ENCODE results near the gene RANBP9. TPM values are rescaled to one million over a fixed set of nuclear protein-coding genes. Genes with fewer than 3 reads are reported as not detected.

The RANBP9 gene
- total RNA-seq, 2 donors from 2014 or later: 32.5 to 33.9 TPM

DNA sequence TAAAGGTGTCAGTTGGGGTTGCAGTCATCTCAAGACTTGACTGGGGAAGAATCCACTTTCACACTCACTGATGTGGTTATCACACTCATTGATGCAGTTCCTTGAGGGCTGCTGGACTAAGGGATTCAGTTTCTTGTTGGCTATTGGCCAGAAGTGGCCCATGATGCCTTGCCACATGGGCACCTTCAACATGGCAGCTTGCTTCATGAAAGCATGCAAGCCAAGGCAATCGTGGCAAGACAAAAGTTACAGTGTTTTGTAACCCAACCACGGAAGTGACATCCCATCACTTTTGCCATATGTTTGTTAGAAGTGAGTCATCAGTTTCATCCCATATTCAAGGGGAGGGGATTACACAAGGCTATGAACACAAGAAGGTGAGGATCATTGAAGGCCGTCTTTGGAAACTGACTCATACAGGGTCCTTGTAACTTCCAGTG, 3.8 kb upstream of the RANBP9 start:
- DNase-seq (no peak), ATAC-seq (no peak)
- intact Hi-C loops (cut with DNase I, micrococcal nuclease): no loop called here

DNA sequence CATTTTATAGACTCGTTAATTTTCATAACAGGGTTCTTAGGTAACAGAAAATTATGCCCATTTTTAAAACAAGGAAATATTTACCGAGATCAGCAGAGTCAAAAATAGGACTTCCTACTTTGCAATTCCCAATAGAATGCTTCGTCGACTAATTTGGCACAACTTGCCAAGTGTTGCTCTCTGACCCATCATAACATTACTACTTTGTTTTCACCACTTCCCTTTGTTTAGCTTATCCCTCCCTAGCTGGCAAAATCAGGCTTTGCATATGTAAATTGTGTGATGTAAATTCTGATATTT, 914 bp upstream of the RANBP9 start:
- no peak for ATAC-seq
- intact Hi-C loops (cut with DNase I, micrococcal nuclease): no loop called here
- DNase-seq: no peak

DNA sequence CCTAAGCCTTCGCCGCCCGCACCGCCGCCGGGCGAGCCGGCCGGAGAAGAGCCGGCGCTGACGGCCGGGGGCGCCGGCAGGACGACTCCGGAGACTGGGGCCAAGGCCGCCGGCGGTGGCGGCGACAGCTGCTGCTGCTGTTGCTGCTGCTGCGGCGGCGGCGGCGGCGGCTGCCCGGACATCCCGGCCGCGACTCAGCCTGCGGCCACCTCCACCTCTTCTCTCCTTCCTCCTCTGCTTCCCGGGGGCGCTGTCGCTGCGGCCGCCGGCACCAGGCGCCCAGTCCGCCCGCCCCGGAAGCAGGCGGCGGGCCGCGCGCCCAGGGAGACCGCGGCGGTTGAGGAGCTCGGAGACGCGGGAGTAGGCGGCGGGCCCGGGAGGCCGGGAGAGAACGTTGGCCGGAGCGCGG, 307 bp downstream of the RANBP9 start:
- DNase-seq (peak in 1 of 2 donors; percentile 79), ATAC-seq (peak; percentile 50)
- intact Hi-C loops (cut with DNase I, micrococcal nuclease): no loop called here

DNA sequence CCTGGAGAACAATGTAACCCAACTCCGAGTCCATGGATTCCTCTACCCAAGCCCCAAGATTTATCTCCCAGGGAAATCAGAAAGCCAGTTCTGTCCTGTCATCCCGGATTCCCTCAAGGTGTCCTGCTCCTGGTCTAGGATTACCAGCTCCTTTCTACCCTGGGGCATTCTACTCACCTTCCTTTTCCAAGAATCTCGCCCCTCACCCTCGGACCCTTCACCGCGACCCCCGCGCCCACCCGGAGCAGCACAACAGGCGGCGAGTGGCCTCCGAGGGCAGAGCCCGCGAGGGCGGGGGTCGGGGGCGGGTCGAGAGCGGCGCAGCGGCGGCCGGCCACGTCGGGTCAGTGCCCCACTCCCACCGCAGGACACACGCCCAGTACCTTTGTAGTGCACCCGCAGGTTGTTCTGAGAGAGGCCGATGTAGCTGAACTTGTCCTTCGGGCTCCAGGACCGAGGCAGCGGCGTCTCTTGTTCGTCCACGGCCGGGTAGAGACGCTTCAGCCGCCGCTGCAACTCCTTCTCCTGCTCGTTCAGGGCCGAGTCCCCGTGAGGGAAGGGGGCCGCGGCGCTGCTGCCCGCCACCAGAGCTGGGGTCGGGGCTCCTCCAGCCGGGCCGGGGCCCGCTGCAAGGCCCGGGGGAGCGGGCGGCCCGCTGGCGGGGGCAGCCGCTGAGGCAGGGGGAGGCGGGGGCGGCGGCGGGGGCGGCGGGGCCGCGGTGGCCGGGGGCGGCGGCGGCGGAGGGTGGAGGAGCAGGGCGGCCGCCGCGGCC, 897 bp downstream of the RANBP9 start:
- DNase-seq (peak; percentile 54 to 71), ATAC-seq (peak; percentile 53)
- intact Hi-C loops (cut with DNase I, micrococcal nuclease): no loop called here

DNA sequence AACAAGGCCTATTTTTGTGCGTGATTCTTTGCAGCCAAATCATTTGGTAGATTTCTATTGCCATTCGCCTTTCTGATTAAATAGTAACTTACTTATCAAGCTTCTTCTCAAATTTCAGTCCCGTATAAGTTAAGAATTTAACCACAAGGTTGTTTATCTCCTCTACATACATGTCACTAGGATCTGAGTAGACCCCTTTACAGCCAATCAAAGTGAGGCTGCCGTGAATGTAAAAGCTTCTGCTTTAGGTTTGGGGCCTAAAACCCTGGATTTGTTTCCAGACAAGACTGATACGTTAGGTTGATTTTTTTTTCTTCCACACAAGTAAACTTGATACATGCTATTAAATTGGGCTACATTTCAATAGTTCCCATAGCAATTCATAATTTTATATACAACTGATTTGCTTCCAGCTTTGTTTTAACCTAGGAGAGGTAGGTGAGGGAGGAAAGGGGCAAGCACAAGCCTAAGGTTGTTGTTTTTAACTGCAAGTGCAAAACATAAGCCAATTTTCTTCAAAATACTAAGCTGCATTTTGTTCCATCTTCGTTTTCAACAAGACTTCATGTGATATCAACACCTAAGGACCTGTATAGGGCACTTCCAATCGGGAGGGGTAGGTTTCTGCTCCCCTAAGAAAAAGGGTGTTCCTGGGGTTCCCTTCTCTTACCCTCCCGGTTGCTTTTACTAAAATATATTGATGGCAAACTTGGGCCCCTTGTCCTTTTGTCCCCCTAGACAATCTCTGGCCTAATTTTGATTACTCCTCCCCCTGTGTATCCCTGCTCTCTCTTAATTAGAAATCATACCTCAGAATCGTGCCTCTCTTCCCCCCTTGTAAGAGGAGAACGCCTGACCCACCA, 1.7 kb downstream of the RANBP9 start:
- ATAC-seq (no peak), DNase-seq (no peak)
- intact Hi-C loops (cut with DNase I, micrococcal nuclease): loop anchor here in 1 of 2 donors (10.0 kb wide), 1 partner anchor 95 kb away; the partner anchor contains the start of gene NOL7

DNA sequence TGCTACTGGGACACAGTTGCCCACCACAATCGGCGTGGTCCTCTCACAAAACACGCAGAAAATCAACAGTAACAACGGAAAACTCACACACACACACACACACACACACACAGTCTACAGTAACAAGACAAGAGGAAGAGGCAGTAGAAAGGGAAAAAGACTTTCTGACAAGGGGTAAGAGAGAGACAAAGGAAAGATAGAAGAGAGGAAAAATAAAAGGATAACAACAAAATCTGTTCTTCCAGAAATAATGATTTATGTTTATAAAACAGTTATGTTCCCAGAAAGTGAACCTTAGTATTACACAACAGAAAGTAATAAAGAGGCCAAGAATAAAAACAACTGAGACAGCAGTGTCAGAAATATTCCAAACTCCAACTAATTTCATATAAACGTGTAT, 2.9 kb downstream of the RANBP9 start:
- intact Hi-C loops (cut with DNase I, micrococcal nuclease): loop anchor here in 1 of 2 donors (10.0 kb wide), 1 partner anchor 94 kb away; the partner anchor contains the start of gene NOL7
- DNase-seq: no peak
- no peak for ATAC-seq

DNA sequence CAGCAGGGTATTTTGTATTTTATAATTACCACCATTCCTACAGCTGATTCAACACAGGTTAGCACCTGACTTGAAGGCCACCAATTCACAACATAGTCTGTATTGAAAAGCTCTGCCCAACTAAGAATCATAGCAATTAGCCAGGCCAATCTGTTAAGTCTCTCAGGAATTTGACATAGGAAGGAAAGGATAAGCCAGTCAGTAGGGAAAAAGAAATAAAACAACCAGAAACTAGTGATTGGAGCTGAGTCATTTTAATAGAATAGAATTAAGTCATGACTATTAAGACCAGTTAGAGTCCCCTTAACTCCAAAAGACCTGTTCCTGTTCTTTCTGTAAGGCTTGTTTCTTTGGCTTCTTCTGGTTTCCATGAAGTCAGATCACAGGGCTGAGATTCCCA, 8.1 kb downstream of the RANBP9 start:
- ATAC-seq (no peak), DNase-seq (no peak)
- intact Hi-C loops (cut with DNase I, micrococcal nuclease): loop anchor here in 1 of 2 donors (10.0 kb wide), 1 partner anchor 89 kb away; the partner anchor contains the start of gene NOL7

DNA sequence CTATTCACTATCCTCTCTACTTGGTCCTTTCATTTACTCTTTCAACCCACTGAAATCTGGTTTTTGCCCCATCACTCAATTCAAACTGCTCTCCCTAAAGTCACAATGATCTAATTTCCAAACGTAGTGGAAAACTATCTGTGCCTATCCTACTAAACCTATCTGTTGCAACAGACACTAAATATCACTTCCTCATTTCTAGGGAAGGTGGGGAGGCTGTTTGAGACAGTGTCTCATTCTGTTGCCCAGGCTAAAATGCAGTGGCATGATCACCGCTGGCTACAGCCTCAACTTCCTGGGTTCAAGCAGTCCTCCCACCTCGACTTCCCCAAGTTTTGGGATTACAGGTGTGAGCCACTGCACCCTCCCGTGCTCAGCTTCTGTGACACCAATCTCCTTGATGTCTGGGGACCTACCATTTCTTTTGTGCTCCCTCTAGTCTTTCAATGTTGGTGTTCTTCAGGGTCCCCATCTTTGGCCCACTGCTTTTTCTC, 8.8 kb downstream of the RANBP9 start:
- ATAC-seq (peak; percentile 52), DNase-seq (no peak)
- intact Hi-C loops (cut with DNase I, micrococcal nuclease): loop anchor here in 1 of 2 donors (10.0 kb wide), 1 partner anchor 88 kb away; the partner anchor contains the start of gene NOL7

DNA sequence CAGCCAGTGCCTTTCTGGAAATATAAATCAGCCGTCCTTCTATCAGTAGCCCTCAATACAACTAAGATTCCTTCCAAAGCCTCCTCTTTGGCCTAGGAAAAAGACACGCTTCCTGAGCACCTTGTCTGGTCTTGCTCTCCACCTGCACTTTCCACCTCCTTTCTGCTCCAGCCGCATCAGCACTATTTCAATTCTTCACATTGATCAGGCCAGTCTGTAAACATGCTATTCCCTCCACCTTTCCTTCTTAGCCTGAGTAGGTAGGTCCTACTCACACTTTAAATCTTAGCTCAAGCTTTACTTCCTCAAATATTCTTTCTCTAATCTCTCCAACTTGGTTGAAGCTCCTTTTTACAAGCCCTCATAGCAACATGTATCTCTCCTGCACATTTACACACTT, 11.4 kb downstream of the RANBP9 start:
- intact Hi-C loops (cut with DNase I, micrococcal nuclease): loop anchor here in 1 of 2 donors (10.0 kb wide), 1 partner anchor 85 kb away; the partner anchor contains the start of gene NOL7
- ATAC-seq (no peak), DNase-seq (no peak)

DNA sequence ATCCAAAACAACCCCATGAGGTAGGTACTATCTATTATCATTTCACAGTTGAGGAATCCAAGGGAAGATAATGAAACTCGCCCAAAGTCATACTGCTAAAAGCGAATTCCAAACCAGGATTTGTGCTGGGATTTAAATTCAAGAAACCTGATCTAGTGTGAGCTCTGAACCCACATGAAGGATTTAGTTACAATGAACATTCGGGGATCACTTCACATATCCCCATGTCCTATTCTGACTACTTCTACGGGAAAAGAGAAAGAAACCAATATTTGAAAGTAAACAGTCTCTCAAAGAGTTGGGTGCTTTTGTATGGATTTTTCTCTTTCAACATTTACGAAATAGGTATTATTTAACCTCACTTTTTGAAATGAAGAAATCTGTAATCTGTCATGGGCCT, 12.9 kb downstream of the RANBP9 start:
- DNase-seq (no peak), ATAC-seq (no peak)
- intact Hi-C loops (cut with DNase I, micrococcal nuclease): no loop called here

DNA sequence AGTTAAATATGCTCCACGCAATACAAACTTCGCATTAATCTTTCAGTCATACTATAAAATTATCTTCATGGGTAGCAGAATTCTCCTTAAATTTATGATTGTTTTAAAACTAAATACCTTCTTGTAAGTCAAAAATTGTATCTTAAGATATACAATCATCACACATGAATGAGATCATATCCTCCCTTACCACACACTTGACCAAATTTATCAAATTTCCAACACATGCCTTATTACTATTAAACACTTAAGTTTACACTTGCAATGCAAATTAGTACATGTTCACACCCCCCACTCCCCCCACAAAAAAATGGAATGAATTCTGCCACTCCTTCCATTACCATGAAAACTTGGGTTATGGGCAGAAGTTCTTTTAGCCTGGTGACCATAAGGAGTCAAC, 13.8 kb downstream of the RANBP9 start:
- DNase-seq: no peak
- no peak for ATAC-seq
- intact Hi-C loops (cut with DNase I, micrococcal nuclease): no loop called here

DNA sequence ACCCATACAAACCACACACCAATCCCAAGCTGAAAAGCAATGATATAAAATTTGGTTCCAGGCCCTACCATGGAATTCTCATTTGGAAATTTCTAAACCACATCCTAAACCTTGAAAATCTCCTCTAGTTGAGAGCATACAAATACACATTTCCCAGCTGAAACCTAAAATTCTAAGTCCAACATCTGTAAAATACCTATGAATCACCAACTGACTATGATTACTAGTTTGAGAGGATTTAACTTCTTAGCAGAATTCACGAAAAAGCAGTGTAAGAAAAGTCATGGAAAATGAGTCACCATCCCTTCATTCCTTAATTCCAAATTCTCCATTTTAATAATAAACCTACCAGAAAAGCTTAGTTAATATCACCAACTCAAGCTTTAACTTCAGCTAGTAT, 15.4 kb downstream of the RANBP9 start:
- DNase-seq (no peak), ATAC-seq (no peak)
- intact Hi-C loops (cut with DNase I, micrococcal nuclease): no loop called here

DNA sequence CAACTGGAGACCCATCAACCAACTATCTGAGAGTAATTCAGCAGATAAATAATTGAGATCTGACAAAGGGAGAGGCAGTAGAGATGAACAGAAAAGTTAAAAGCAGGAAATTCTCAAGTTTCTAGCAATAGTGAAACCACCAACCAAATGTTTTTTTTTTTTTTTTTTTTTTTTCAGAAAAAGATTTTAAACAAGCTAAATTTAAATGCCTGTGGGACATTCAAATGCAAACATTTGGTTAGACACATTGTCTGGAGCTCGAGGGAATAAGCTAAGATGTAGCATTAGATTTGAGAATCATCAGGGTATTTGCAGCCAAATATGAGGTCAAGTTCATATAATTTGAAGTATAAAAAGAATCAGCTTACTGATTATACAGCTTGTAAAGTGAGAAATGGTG, 16.4 kb downstream of the RANBP9 start:
- intact Hi-C loops (cut with DNase I, micrococcal nuclease): no loop called here
- no peak for DNase-seq
- ATAC-seq: no peak

DNA sequence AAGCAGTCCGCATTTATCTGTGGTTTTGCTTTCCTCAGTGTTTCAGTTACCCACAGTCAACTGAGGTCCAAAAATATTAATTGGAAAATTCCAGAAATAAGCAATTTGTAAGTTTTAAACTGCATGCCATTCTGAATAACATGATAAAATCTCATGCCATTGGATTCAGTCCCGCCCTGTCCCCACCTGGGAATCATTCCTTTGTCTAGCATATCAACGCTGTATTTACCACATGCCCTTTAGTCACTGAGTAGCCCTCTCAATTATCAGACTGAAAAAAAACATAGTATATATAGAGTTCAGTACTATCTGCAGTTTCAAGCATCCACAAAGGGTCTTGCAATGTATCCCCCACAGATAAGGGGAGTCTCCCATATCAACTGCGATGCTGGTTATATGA, 17.1 kb downstream of the RANBP9 start:
- ATAC-seq (no peak), DNase-seq (no peak)
- intact Hi-C loops (cut with DNase I, micrococcal nuclease): no loop called here

DNA sequence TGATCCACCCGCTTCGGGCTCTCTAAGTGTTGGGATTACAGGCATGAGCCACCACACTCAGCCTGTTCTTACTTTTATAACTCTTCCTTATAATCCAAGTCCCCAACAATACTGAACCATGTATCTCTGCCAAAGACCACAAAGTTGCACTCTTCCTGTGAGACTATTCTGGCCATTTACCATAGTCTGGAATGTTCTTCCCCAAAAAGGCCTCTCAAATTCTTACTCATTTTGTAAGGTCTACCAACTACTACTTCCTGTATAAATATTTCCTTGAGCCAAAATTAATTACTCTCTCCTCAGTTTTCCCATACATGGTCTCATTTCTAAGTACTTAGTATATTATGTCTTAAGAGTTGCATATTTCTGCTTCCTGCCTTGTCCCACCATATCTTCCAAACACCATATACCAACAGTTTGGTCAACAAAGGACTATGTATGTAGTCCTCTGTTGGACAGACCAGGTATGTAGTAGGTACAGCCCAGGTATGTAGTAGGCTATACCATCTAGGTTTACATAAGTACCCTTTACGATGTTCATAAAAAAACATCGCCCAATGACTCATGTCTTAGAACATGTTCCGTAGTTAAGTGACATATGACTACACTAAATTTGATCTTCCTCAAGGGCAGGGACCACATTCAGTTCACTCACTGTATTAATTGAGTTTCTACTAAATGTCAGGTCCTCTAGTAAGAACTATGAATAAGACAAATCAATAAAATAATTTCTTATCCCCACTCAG, 22.0 kb downstream of the RANBP9 start:
- intact Hi-C loops (cut with DNase I, micrococcal nuclease): no loop called here
- peak; percentile 93 for ATAC-seq
- DNase-seq: no peak

DNA sequence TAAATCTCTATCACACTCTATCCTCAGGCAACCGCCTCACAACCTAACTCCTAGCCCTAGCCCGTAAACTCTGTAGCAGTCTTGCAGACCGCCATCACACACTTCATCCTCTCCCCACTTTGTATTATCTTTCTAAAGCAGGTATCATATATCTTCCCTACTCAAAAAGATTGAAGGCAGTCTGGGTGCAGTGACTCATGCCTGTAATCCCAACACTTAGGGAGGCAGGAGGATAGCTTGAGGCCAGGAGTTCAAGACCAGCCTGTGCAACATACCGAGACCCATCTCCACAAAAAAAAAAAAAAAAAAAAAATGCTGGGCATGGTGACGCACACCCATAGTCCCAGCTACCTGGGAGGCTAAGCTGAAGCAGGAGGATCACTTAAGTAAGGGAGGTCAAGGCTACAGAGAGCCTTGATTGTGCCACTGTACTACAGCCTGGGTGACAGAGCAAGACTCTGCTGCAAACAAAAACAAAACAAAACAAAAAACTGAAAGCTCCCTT, 22.9 kb downstream of the RANBP9 start:
- intact Hi-C loops (cut with DNase I, micrococcal nuclease): no loop called here
- DNase-seq (no peak), ATAC-seq (no peak)

DNA sequence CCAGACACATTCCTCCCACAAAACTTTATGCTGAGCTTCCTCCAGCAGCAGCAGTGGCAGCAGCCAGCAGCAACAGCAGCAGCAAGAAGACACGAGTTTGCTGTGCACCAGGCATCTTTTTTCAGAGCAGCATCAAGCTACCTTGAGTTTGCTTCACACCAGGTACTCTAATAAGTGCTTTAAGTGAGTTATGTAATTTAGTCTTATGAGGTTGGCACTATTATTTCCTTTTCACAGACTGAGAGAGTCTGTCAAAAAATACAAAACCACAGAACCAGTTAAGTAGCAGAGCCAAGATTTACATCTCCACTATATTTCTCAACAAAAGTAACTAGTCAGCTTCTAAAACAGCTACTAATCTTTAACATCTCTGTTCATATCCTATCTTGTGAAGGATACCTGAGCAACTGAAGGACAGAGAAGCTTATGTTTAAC, 23.7 kb downstream of the RANBP9 start:
- no peak for ATAC-seq
- intact Hi-C loops (cut with DNase I, micrococcal nuclease): no loop called here
- no peak for DNase-seq

DNA sequence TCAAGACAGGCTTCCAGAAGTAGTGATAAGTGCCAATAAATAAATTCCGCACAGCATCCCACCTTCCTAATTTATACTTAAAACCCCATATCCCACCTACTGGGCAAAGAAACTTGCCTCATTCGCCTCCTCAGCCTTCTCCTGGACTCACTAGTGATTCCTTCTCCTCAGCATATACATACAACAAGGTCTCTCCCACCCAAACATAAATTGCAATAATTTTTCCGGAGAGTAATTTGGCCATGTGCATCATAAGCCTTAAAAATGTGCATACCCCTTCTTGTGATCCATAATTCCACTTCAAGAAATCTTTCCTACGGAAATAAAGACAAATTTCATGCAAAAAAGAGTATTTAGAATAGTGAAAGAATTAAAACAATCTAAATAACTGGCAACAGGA, 26.8 kb downstream of the RANBP9 start:
- ATAC-seq (no peak), DNase-seq (no peak)
- intact Hi-C loops (cut with DNase I, micrococcal nuclease): no loop called here

DNA sequence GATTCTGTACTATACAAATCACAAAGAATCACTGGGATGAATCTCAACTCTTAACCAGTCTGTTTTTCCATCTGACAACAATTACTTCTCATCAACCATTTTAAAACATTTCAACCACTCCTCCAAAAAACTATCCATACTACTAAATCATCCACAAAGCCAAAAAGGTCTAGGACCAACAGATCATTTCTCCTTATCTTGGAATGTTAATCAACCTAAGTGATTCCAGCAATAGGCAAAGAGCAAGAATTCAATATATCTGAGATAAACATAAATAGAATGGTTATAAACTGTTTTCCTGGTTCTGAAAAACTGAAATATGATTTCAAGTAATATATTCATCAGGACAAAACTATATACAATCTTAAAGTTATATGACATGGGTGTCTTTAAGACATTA, 28.6 kb downstream of the RANBP9 start:
- ATAC-seq (no peak), DNase-seq (no peak)
- intact Hi-C loops (cut with DNase I, micrococcal nuclease): no loop called here
